ENCODE data around the gene MFAP5. TPM values are rescaled to one million over a fixed set of nuclear protein-coding genes. Genes with fewer than 3 reads are reported as not detected.

Gene MFAP5
- total RNA-seq, 1 experiment from 2014 or later: not detected

DNA sequence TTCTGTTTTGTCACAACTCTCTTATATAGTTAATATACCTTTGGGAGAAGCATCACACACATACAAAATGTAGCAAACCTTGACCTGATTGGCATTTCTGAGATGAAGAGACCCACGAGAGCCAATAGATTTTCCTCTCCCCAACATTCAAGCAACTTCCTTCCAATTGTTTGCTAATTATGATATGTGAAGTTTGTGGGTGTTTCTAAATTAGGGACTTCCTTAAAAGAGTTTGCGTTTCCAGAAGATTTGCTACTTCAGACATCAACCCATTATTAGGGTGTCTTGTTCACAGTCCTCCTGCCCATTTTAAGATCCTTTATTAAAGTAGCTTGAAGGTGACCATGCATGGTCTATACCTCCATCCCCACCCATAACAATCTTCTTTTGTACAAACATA lies 59.3 kb downstream of the MFAP5 start:
- Histone ChIP-seq H3K4me2 (ENCODE audit: low read length) (no peak overlapping the region), H3K79me2 (ENCODE audit: insufficient read depth, low read length) (no peaks in the 10 kb centered on the region), H3K4me3 (replicated peaks in 1 of 2; ENCODE audit: low read depth in 1 of 2, low read length in 2 of 2) (no peak overlapping the region), H3K9ac (ENCODE audit: low read length) (no peak overlapping the region), H3K4me1 (ENCODE audit: control insufficient read depth in 1 of 2, insufficient read depth in 2 of 2, low read length in 2 of 2) (no peaks in the 10 kb centered on the region), H3K36me3 (ENCODE audit: control insufficient read depth in 1 of 2, insufficient read depth in 2 of 2, low read length in 2 of 2) (no peaks in the 10 kb centered on the region), H4K20me1 (ENCODE audit: insufficient read depth) (no peaks in the 10 kb centered on the region), H2AFZ (ENCODE audit: low read depth, low read length, poor library complexity, severe bottlenecking) (no peak overlapping the region), H3K9me2 (ENCODE audit: insufficient read depth) (no peaks in the 10 kb centered on the region), H3K27ac (ENCODE audit: low read depth, low read length) (no peak overlapping the region), H3K27me3 (ENCODE audit: insufficient read depth, low read length) (no peaks in the 10 kb centered on the region), H3K9me3 (ENCODE audit: control insufficient read depth in 1 of 2, insufficient read depth in 1 of 2, low read depth in 1 of 2, low read length in 2 of 2) (no peaks in the 10 kb centered on the region)
- RAD21 ChIA-PET (ENCODE audit: low non-redundant PET in 1 of 2, low total read pairs in 2 of 2, uncharacterized antibody in 2 of 2, unreplicated experiment in 2 of 2): interaction anchor here in 1 of 2 experiments (0.5 kb wide), 1 partner anchor 278 kb away, joined by 3 read pairs; no protein-coding TSS in a partner anchor
- ATAC-seq (no peak), DNase-seq (ENCODE audit: low read depth, low spot score) (no peak)
- TF ChIP-seq ELF1 (IDR thresholded peaks at IDR 0.05; ENCODE audit: borderline replicate concordance, low read depth) (no peak), CBX3 (IDR thresholded peaks at IDR 0.05; ENCODE audit: low read depth) (no peak), CEBPB (IDR thresholded peaks at IDR 0.05; ENCODE audit: low read depth) (no peak), EZH2 (IDR thresholded peaks at IDR 0.05) (no peak)
- POLR2A ChIA-PET: no interaction called here
- no TSS peak for BruUV-seq (replicated peaks)
- intact Hi-C loops (cut with micrococcal nuclease): no loop called here
- CTCF ChIA-PET: no interaction called here

DNA sequence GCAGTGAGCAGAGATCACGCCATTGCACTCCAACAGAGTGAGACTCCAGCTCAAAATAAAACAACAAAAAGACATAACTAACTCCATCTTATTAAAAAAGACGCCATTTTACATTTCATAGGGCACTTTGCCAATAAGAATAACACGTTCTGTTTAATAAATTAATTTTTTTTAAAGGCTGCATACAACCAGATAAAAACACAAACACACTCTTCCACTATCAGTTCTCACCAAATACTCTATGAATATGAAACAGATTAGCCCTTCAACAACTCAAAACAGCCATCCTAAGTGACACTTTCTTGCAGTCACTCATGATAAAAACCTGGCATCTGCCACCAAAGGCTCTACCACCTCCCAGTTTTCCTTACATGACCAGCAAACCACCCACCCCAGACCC lies 66.1 kb downstream of the MFAP5 start:
- Histone ChIP-seq H3K4me1 (ENCODE audit: control insufficient read depth in 1 of 2, insufficient read depth in 2 of 2, low read length in 2 of 2) (no peaks in the 10 kb centered on the region), H3K36me3 (ENCODE audit: control insufficient read depth in 1 of 2, insufficient read depth in 2 of 2, low read length in 2 of 2) (no peaks in the 10 kb centered on the region), H3K9ac (ENCODE audit: low read length) (no peak overlapping the region), H3K9me2 (ENCODE audit: insufficient read depth) (no peaks in the 10 kb centered on the region), H3K9me3 (ENCODE audit: control insufficient read depth in 1 of 2, insufficient read depth in 1 of 2, low read depth in 1 of 2, low read length in 2 of 2) (no peaks in the 10 kb centered on the region), H3K27ac (ENCODE audit: low read depth, low read length) (no peak overlapping the region), H3K4me2 (ENCODE audit: low read length) (no peak overlapping the region), H2AFZ (ENCODE audit: low read depth, low read length, poor library complexity, severe bottlenecking) (no peak overlapping the region), H4K20me1 (ENCODE audit: insufficient read depth) (no peaks in the 10 kb centered on the region), H3K79me2 (ENCODE audit: insufficient read depth, low read length) (no peaks in the 10 kb centered on the region), H3K27me3 (ENCODE audit: insufficient read depth, low read length) (no peaks in the 10 kb centered on the region), H3K4me3 (replicated peaks in 1 of 2; ENCODE audit: low read depth in 1 of 2, low read length in 2 of 2) (no peak overlapping the region)
- intact Hi-C loops (cut with micrococcal nuclease): no loop called here
- no TSS peak for BruUV-seq (replicated peaks)
- ATAC-seq: no peak
- no peak for DNase-seq (ENCODE audit: low read depth, low spot score)
- no peak for TF ChIP-seq SP1 (IDR thresholded peaks at IDR 0.05; ENCODE audit: low read depth)
- no peak for TF ChIP-seq SRF (IDR thresholded peaks at IDR 0.05; ENCODE audit: low read depth)
- TF ChIP-seq POLR2AphosphoS5 (IDR thresholded peaks at IDR 0.05; ENCODE audit: low read depth, low read length): no peak
- no peak for TF ChIP-seq EGR1 (IDR thresholded peaks at IDR 0.05; ENCODE audit: low read depth)
- ChIA-PET CTCF (no interaction called here), RAD21 (ENCODE audit: low non-redundant PET in 1 of 2, low total read pairs in 2 of 2, uncharacterized antibody in 2 of 2, unreplicated experiment in 2 of 2) (no interaction called here), POLR2A (no interaction called here)

Other genes starting within 250 kb of the MFAP5 start
- gene CLEC6A, start 206.9 kb downstream of the MFAP5 start, total RNA-seq (2021; ENCODE audit: unreplicated experiment): not detected
- gene CLEC4D, start 149.3 kb downstream of the MFAP5 start, total RNA-seq (2021; ENCODE audit: unreplicated experiment): not detected
- gene CLEC4E, start 121.9 kb downstream of the MFAP5 start, total RNA-seq (2021; ENCODE audit: unreplicated experiment): not detected
- not detected for gene AICDA, start 50.0 kb downstream of the MFAP5 start, total RNA-seq (2021; ENCODE audit: unreplicated experiment)
- gene RIMKLB, start 35.2 kb upstream of the MFAP5 start, total RNA-seq (2021; ENCODE audit: unreplicated experiment): 0.39 TPM
- not detected for gene A2ML1, start 159.8 kb upstream of the MFAP5 start, total RNA-seq (2021; ENCODE audit: unreplicated experiment)